Measurements from ENCODE around the gene FAM114A1.

- TF ChIP-seq REST (IDR thresholded peaks at IDR 0.05; ENCODE audit: insufficient replicate concordance, low read depth) (no peak), CTCF (IDR thresholded peaks at IDR 0.05; ENCODE audit: insufficient read depth, low read length) (no peak)
Measured at GRCh38 chr4:38965866-38966265, 98.3 kb downstream of the FAM114A1 start.
